Activated CD8-positive, alpha-beta T cell treated with anti-CD3 and anti-CD28 coated beads for 36 hours (primary cell): Measurements from ENCODE around the gene CHST15. TPM values are rescaled to one million over a fixed set of nuclear protein-coding genes. Genes with fewer than 3 reads are reported as not detected.
A peak's percentile ranks its signal among the peaks of the same experiment; 100 is the strongest.

ENCODE experiments used
- ATAC-seq: fragments of 200-7000 bp; cut with Tn5 transposase; one replicate; pipeline ENCODE4 v1.10.0; 2021; ENCODE audit warnings: mild to moderate bottlenecking, moderate library complexity
- CTCF ChIA-PET: fragments of 350-600 bp; sonication (Branson Sonifier 250); formaldehyde crosslinking; loops from one replicate; lab custom pipeline; 2021; ENCODE audit warnings: antibody characterized with exemption; lab: Charles Lee
- POLR2A ChIA-PET: fragments of 350-600 bp; sonication (Branson Sonifier 250); formaldehyde crosslinking; loops from one replicate; lab custom pipeline; 2021; ENCODE audit warnings: antibody characterized with exemption; lab: Charles Lee
- DNase-seq: peaks from one replicate; pipeline ENCODE4 v3.0.0-alpha.2; 2020
- H3K27ac Mint-ChIP-seq: one replicate; pipeline ENCODE4 v1.8.0; 2021; ENCODE audit warnings: mild to moderate bottlenecking, mixed read lengths
- H3K27me3 Mint-ChIP-seq: one replicate; pipeline ENCODE4 v1.8.0; 2021; ENCODE audit warnings: mixed read lengths
- H3K36me3 Mint-ChIP-seq: one replicate; pipeline ENCODE4 v1.8.0; 2021; ENCODE audit warnings: low read depth, mixed read lengths
- H3K4me1 Mint-ChIP-seq: one replicate; pipeline ENCODE4 v1.8.0; 2021; ENCODE audit warnings: low read depth, mixed read lengths
- H3K4me3 Mint-ChIP-seq: one replicate; pipeline ENCODE4 v1.8.0; 2021; ENCODE audit warnings: mild to moderate bottlenecking, moderate library complexity, mixed read lengths
- H3K9me3 Mint-ChIP-seq: one replicate; pipeline ENCODE4 v1.8.0; 2021; ENCODE audit warnings: mixed read lengths
- intact Hi-C: fragments of 100-400 bp; cut with micrococcal nuclease; formaldehyde crosslinking; loops from one replicate; pipeline ENCODE4 v1.10.0; 2022
- total RNA-seq, 2 experiments: library from RNA; stranded (reverse); gene quantifications; one replicate each; pipeline ENCODE4 v1.2.3, GENCODE V29; 2021
- TF ChIP-seq, protein P1 (sequence below): fragments of 200-600 bp; IDR thresholded peaks from one replicate; pipeline ENCODE4 v1.8.0; 2022; ENCODE audit warnings: antibody characterized with exemption, mild to moderate bottlenecking

The CHST15 gene
- total RNA-seq, 2 experiments from 2014 or later = 0.36 to 0.81 TPM

DNA sequence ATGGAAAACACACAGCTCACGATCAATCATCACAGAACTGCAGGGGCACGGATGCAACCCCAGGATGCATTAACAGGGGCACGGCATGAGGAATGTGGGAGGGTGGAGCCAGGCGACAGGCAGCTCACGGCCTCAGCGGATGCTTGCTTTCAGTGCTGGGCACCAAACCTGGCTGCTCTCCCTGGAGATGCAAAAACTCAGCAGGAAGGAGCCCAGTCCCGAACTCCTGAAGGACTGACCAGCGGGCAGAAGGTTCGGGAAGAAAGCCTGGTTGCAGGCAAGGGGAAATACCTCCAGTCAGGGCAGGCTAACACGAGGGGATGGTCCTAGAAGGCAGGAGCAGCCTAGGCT lies 66.8 kb downstream of the CHST15 start:
- H3K4me1 Mint-ChIP-seq = peaks cover 10% of the 10 kb centered on the region
- DNase-seq (no peak), ATAC-seq (no peak)
- POLR2A ChIA-PET = no interaction called here
- TF ChIP-seq, protein P1, sequence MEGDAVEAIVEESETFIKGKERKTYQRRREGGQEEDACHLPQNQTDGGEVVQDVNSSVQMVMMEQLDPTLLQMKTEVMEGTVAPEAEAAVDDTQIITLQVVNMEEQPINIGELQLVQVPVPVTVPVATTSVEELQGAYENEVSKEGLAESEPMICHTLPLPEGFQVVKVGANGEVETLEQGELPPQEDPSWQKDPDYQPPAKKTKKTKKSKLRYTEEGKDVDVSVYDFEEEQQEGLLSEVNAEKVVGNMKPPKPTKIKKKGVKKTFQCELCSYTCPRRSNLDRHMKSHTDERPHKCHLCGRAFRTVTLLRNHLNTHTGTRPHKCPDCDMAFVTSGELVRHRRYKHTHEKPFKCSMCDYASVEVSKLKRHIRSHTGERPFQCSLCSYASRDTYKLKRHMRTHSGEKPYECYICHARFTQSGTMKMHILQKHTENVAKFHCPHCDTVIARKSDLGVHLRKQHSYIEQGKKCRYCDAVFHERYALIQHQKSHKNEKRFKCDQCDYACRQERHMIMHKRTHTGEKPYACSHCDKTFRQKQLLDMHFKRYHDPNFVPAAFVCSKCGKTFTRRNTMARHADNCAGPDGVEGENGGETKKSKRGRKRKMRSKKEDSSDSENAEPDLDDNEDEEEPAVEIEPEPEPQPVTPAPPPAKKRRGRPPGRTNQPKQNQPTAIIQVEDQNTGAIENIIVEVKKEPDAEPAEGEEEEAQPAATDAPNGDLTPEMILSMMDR = no peak
- no peak overlapping the region for H3K27ac Mint-ChIP-seq
- H3K4me3 Mint-ChIP-seq = no peak overlapping the region
- H3K9me3 Mint-ChIP-seq = no peaks in the 10 kb centered on the region
- H3K27me3 Mint-ChIP-seq = peaks cover 2% of the 10 kb centered on the region
- CTCF ChIA-PET = interaction anchor here (0.6 to 1.0 kb wide), 2 partner anchors 362 to 634 kb away, joined by 3 to 4 read pairs; no protein-coding TSS in a partner anchor
- intact Hi-C loops = no loop called here
- no peaks in the 10 kb centered on the region for H3K36me3 Mint-ChIP-seq

DNA sequence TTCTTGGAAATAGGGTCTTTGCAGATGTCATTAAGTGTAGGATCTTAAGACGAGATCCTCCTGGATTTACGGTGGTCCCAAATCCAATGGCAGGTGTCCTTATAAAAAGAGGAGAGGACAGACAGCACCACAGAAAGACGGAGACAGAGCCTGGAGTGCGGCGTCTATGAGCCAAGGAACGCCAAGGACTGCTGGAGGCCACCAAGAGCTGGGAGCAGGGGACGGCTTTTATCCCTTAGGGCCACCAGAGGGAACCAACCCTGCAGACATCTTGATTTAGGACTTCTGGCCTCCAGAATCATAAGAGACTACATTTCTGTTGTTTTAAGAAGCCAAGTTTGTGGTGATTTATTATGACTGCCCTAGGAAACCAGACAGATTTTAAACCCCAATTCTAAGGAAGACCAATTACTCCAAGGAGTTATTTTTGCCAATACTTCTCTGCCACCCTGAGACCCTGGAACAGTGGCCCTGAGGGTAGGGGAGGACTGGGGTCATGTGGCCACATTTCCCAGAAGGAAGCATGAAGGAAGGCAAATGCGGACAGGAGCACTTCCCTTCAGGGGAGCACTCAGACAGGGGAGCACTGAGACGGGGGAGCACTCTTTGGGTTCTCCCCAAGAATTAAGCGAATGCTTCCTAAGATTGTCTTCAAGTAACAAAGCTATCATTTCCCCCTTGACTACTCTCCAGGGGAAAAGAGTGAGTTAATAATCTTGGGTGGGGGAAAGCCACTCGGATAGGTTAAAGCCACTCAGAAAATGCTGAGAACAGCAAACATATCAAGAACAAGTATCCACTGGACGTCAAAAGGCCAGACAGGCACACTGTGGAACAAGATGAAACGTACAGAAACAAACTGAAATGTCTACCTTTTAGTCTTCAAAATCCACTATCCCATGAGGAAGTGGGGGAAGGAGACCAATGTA lies 67.5 kb downstream of the CHST15 start:
- H3K9me3 Mint-ChIP-seq = no peaks in the 10 kb centered on the region
- intact Hi-C loops = no loop called here
- no peaks in the 10 kb centered on the region for H3K36me3 Mint-ChIP-seq
- CTCF ChIA-PET = interaction anchor here (0.6 to 1.3 kb wide), 3 partner anchors 12 to 634 kb away, joined by 3 to 4 read pairs (median 3); no protein-coding TSS in a partner anchor
- H3K4me3 Mint-ChIP-seq = no peak overlapping the region
- peaks cover 2% of the 10 kb centered on the region for H3K27me3 Mint-ChIP-seq
- H3K27ac Mint-ChIP-seq = no peak overlapping the region
- peaks cover 10% of the 10 kb centered on the region for H3K4me1 Mint-ChIP-seq
- peak; percentile 21 for DNase-seq
- POLR2A ChIA-PET = no interaction called here
- peak; percentile 39 for ATAC-seq
- TF ChIP-seq, protein P1 = no peak

DNA sequence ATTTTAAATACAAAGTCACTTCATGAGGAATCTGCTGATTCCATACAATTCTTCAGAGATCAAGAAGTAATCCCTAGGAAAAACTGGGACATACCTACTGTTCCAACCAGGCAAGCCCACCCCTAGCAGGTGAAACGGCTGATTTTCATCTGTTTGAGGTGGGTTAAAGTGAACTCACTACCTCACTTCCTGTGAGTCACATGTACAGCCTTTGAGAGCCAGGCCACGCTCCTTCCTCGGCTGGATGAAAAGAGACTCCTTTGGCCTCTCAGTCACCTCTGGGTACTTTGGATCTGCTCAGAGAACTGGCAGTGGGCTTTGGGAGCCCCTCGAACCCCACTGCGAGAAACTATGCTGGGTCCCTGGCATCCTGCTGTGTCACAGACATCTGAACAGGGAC lies 68.2 kb downstream of the CHST15 start:
- DNase-seq (peak; percentile 44), ATAC-seq (peak; percentile 88)
- H3K4me3 Mint-ChIP-seq = no peak overlapping the region
- TF ChIP-seq, protein P1 = no peak
- H3K36me3 Mint-ChIP-seq = no peaks in the 10 kb centered on the region
- intact Hi-C loops = no loop called here
- H3K4me1 Mint-ChIP-seq = peaks cover 10% of the 10 kb centered on the region
- no peak overlapping the region for H3K27ac Mint-ChIP-seq
- peaks cover 2% of the 10 kb centered on the region for H3K27me3 Mint-ChIP-seq
- H3K9me3 Mint-ChIP-seq = no peaks in the 10 kb centered on the region
- ChIA-PET POLR2A (no interaction called here), CTCF (interaction anchor here (1.3 kb wide), 1 partner anchor 11 kb away, joined by 3 read pairs; no protein-coding TSS in a partner anchor)

DNA sequence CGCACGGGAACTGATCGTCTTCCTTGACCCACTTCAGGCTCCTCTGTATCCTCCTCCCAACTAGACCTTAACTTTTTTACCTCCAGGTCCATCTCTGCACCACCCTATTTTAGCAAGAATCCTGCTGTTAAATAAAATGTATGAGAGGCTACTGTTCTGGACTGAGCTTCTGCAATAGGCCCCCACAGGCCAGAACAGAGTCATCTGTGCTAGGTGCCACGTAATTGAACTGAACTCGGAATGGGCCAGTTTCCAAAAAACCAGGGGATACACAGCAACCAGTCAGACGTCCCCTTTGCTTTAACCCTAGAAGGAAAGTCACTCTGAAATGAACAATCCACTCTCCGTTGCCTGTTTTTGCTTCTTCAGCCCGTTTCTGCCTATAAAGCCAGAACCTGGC lies 71.3 kb downstream of the CHST15 start:
- H3K4me3 Mint-ChIP-seq = no peak overlapping the region
- CTCF ChIA-PET = no interaction called here
- TF ChIP-seq, protein P1 = no peak
- no peaks in the 10 kb centered on the region for H3K27me3 Mint-ChIP-seq
- H3K4me1 Mint-ChIP-seq = peaks cover 10% of the 10 kb centered on the region
- H3K36me3 Mint-ChIP-seq = no peaks in the 10 kb centered on the region
- POLR2A ChIA-PET = no interaction called here
- no peaks in the 10 kb centered on the region for H3K9me3 Mint-ChIP-seq
- ATAC-seq = no peak
- H3K27ac Mint-ChIP-seq = no peak overlapping the region
- intact Hi-C loops = no loop called here
- DNase-seq = no peak
